Smooth muscle cell (in vitro differentiated cells): Measurements from ENCODE around the gene CGN. TPM values are rescaled to one million over a fixed set of nuclear protein-coding genes. Genes with fewer than 3 reads are reported as not detected.

Experiments
- DNase-seq: peaks from one replicate; lab custom pipeline; 2025; ENCODE audit not compliant: unreplicated experiment; lab: John Stamatoyannopoulos, UW
- H2AFZ ChIP-seq: fragments of 200-600 bp; sonication (generic); 2 replicates; pipeline ENCODE4 v1.6.0; 2016; ENCODE audit warnings: antibody characterized with exemption, low read depth, mild to moderate bottlenecking
- H3F3A ChIP-seq: fragments of 200-600 bp; sonication (generic); 2 replicates; pipeline ENCODE4 v1.6.0; 2017; ENCODE audit warnings: antibody characterized with exemption, low read depth
- H3K27ac ChIP-seq: fragments of 200-600 bp; sonication (generic); 2 replicates; pipeline ENCODE4 v1.5.1; 2016; ENCODE audit warnings: low read depth, mild to moderate bottlenecking
- H3K27me3 ChIP-seq: fragments of 200-600 bp; sonication (generic); 2 replicates; pipeline ENCODE4 v1.6.1; 2016; ENCODE audit warnings: low read depth, mild to moderate bottlenecking
- H3K36me3 ChIP-seq: fragments of 200-600 bp; sonication (generic); 2 replicates; pipeline ENCODE4 v1.5.1; 2016; ENCODE audit warnings: low read depth
- H3K4me1 ChIP-seq: fragments of 200-600 bp; sonication (generic); 2 replicates; pipeline ENCODE4 v1.5.1; 2016; ENCODE audit warnings: low read depth
- H3K4me2 ChIP-seq: fragments of 200-600 bp; sonication (generic); 2 replicates; pipeline ENCODE4 v1.6.0; 2016; ENCODE audit warnings: mild to moderate bottlenecking
- H3K4me3 ChIP-seq: fragments of 200-600 bp; sonication (generic); 2 replicates; pipeline ENCODE4 v1.5.1; 2016; ENCODE audit warnings: mild to moderate bottlenecking
- H3K79me2 ChIP-seq: fragments of 200-600 bp; sonication (generic); 2 replicates; pipeline ENCODE4 v1.6.0; 2016; ENCODE audit warnings: low read depth, mild to moderate bottlenecking
- H3K9ac ChIP-seq: fragments of 200-600 bp; sonication (generic); 2 replicates; pipeline ENCODE4 v1.6.0; 2016; ENCODE audit warnings: low read depth
- H3K9me3 ChIP-seq: fragments of 200-600 bp; sonication (generic); replicated peaks from 2 replicates; pipeline ENCODE4 v1.5.1; 2016; ENCODE audit warnings: low read depth
- H4K20me1 ChIP-seq: fragments of 200-600 bp; sonication (generic); 2 replicates; pipeline ENCODE4 v1.6.0; 2016; ENCODE audit warnings: low read depth
- CTCF ChIP-seq: fragments of 200-600 bp; sonication (generic); IDR thresholded peaks from 2 replicates; pipeline ENCODE4 v1.5.1; 2017; ENCODE audit warnings: borderline replicate concordance, mild to moderate bottlenecking, antibody characterized with exemption; ENCODE audit not compliant: insufficient read depth, poor library complexity, severe bottlenecking
- WGBS: methylation state at CpG from one replicate; pipeline ENCODE4 v1.1.7; 2016; ENCODE audit warnings: low lambda C conversion rate; 5-methylcytosine and 5-hydroxymethylcytosine counted together
- polyA plus RNA-seq: library from polyadenylated mRNA; unstranded; fragments of >200 nt; fragmentation: Nextera tagmentation; extraction: Ambion mirVana; gene quantifications from 2 replicates; pipeline ENCODE4 v1.2.1, GENCODE V29; 2016
- total RNA-seq: library from RNA; depleted of rRNA; stranded (reverse); fragments of >200 nt; gene quantifications from 2 replicates; pipeline ENCODE4 v1.2.3, GENCODE V29; 2014

Gene CGN
- total and polyA plus RNA-seq, 2 experiments from 2014 or later: 0.70 to 17.0 TPM

- no peak overlapping the region for H2AFZ ChIP-seq
- WGBS: 47% methylated on average over 1 of the region's 1 CpG
- H3K79me2 ChIP-seq: no peaks in the 10 kb centered on the region
- no peak overlapping the region for H3K27ac ChIP-seq
- H3K4me1 ChIP-seq: peaks cover 8% of the 10 kb centered on the region
- H3K4me3 ChIP-seq: no peak overlapping the region
- no peaks in the 10 kb centered on the region for H3K9me3 ChIP-seq
- H3K27me3 ChIP-seq: no peaks in the 10 kb centered on the region
- TF ChIP-seq CTCF: no peak
- no peaks in the 10 kb centered on the region for H4K20me1 ChIP-seq
- H3F3A ChIP-seq: peaks cover 8% of the 10 kb centered on the region
- no peak overlapping the region for H3K9ac ChIP-seq
- H3K4me2 ChIP-seq: peak overlapping the region; percentile 3
- DNase-seq: no peak
- no peaks in the 10 kb centered on the region for H3K36me3 ChIP-seq
These were observed 15.9 kb upstream of the CGN start for GRCh38 chr1:151495316-151495715.

GRCh38 chr1:151499365-151499764 lies 11.8 kb upstream of the CGN start:
- Histone ChIP-seq H3K4me2 (no peak overlapping the region), H2AFZ (no peak overlapping the region), H3F3A (peaks cover 8% of the 10 kb centered on the region), H3K79me2 (no peaks in the 10 kb centered on the region), H3K4me3 (no peak overlapping the region), H3K27me3 (no peaks in the 10 kb centered on the region), H3K27ac (no peak overlapping the region), H3K36me3 (no peaks in the 10 kb centered on the region), H4K20me1 (no peaks in the 10 kb centered on the region), H3K9ac (no peak overlapping the region), H3K9me3 (no peaks in the 10 kb centered on the region), H3K4me1 (peaks cover 8% of the 10 kb centered on the region)
- 97% methylated on average over 5 of the region's 5 CpGs for WGBS
- no peak for TF ChIP-seq CTCF
- no peak for DNase-seq

- H3K9me3 ChIP-seq: no peaks in the 10 kb centered on the region
- no peak overlapping the region for H3K9ac ChIP-seq
- H3K4me2 ChIP-seq: no peak overlapping the region
- no peak overlapping the region for H2AFZ ChIP-seq
- H3K27ac ChIP-seq: no peak overlapping the region
- DNase-seq: no peak
- no peak for TF ChIP-seq CTCF
- 85% methylated on average over 1 of the region's 1 CpG for WGBS
- H3K79me2 ChIP-seq: no peaks in the 10 kb centered on the region
- no peaks in the 10 kb centered on the region for H4K20me1 ChIP-seq
- H3K27me3 ChIP-seq: no peaks in the 10 kb centered on the region
- H3F3A ChIP-seq: peaks cover 8% of the 10 kb centered on the region
- no peak overlapping the region for H3K4me3 ChIP-seq
- H3K36me3 ChIP-seq: no peaks in the 10 kb centered on the region
- H3K4me1 ChIP-seq: peaks cover 7% of the 10 kb centered on the region
These were observed 11.3 kb upstream of the CGN start for GRCh38 chr1:151499930-151500329.

GRCh38 chr1:151501474-151501873 lies 9.7 kb upstream of the CGN start:
- Histone ChIP-seq H4K20me1 (no peaks in the 10 kb centered on the region), H3K9ac (no peak overlapping the region), H3K4me2 (no peak overlapping the region), H3K9me3 (no peaks in the 10 kb centered on the region), H3F3A (no peaks in the 10 kb centered on the region), H2AFZ (no peak overlapping the region), H3K36me3 (no peaks in the 10 kb centered on the region), H3K79me2 (no peaks in the 10 kb centered on the region), H3K27ac (no peak overlapping the region), H3K4me3 (no peak overlapping the region), H3K4me1 (no peaks in the 10 kb centered on the region), H3K27me3 (no peaks in the 10 kb centered on the region)
- 75% methylated on average over 10 of the region's 10 CpGs for WGBS
- no peak for TF ChIP-seq CTCF
- DNase-seq: no peak
